ENCODE measurements around the gene MICAL2. TPM values are rescaled to one million over a fixed set of nuclear protein-coding genes. Genes with fewer than 3 reads are reported as not detected.

Gene MICAL2
- total and polyA plus RNA-seq, 2 of the 8 experiments (the other 6 are each of a cell fraction or from before 2014, with no cell fraction given), result 1.3 to 4.1 TPM

- H2AFZ ChIP-seq (ENCODE audit: low read length), result 0 out of 2 replicates have a peak overlapping the region, but pooled peaks have one; percentile 6
These were observed 23.9 kb upstream of the MICAL2 start for GRCh38 chr11:12086271-12087074.

More at GRCh38 chr11:12086271-12087074, 23.9 kb upstream of the MICAL2 start:
- H3K79me2 ChIP-seq (ENCODE audit: control insufficient read depth in 1 of 2, insufficient read depth in 2 of 2, low read length in 2 of 2), result no peaks in the 10 kb centered on the region
- no peak overlapping the region for H3K56ac ChIP-seq (replicated peaks; ENCODE audit: insufficient read length, low read depth, low read length)
- H3K23me2 ChIP-seq (ENCODE audit: low read depth, low read length), result no peaks in the 10 kb centered on the region
- no peak overlapping the region for H2BK5ac ChIP-seq (ENCODE audit: low read depth, low read length)
- no peak overlapping the region for H3K4me3 ChIP-seq (ENCODE audit: extremely low read depth in 1 of 4, insufficient read depth in 2 of 4, low read depth in 3 of 4, low read length in 4 of 4)
- POLR2A ChIA-PET (ENCODE audit: partially characterized antibody), result no interaction called here
- no peak overlapping the region for H3K18ac ChIP-seq (ENCODE audit: extremely low read depth, low read length)
- no peak overlapping the region for H3K14ac ChIP-seq (ENCODE audit: insufficient read length)
- TF ChIP-seq RBBP5 (IDR thresholded peaks at IDR 0.05; ENCODE audit: borderline replicate concordance, low read depth, low read length), result no peak
- TF ChIP-seq, protein P1, sequence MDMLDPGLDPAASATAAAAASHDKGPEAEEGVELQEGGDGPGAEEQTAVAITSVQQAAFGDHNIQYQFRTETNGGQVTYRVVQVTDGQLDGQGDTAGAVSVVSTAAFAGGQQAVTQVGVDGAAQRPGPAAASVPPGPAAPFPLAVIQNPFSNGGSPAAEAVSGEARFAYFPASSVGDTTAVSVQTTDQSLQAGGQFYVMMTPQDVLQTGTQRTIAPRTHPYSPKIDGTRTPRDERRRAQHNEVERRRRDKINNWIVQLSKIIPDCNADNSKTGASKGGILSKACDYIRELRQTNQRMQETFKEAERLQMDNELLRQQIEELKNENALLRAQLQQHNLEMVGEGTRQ (IDR thresholded peaks at IDR 0.05; ENCODE audit: low read length), result no peak
- peak; percentile 54; the same call in 1 of the 2 replicates for TF ChIP-seq SRF (IDR thresholded peaks at IDR 0.05; ENCODE audit: low read depth, low read length)
- TF ChIP-seq CBX5 (IDR thresholded peaks at IDR 0.05; ENCODE audit: low read depth, low read length), result no peak
- H3K23ac ChIP-seq (ENCODE audit: insufficient read length), result no peak overlapping the region
- H4K8ac ChIP-seq (ENCODE audit: extremely low read depth, insufficient read depth, low read length), result peak overlapping the region; percentile 35; the same call in 1 of the 2 replicates
- no peak overlapping the region for H2BK12ac ChIP-seq (ENCODE audit: low read depth, low read length)
- CTCF ChIA-PET (ENCODE audit: partially characterized antibody), result interaction anchor here (0.6 to 7.0 kb wide), 27 partner anchors 10 to 285 kb away, joined by 3 to 37 read pairs (median 5); no protein-coding TSS in a partner anchor
- no peaks in the 10 kb centered on the region for H3K9me3 ChIP-seq (ENCODE audit: insufficient read depth in 2 of 2, low read depth in 1 of 2, low read length in 1 of 2)
- H2AK5ac ChIP-seq (ENCODE audit: low read depth, low read length), result no peak overlapping the region
- no peak overlapping the region for H2BK120ac ChIP-seq (replicated peaks; ENCODE audit: low read depth, low read length)
- no peaks in the 10 kb centered on the region for H4K20me1 ChIP-seq (replicated peaks in 1 of 2; ENCODE audit: control insufficient read depth in 1 of 2, insufficient read depth in 2 of 2, low read length in 2 of 2)
- FAIRE-seq (no peak), DNase-seq (ENCODE audit: low read depth in 1 of 2, low spot score in 2 of 2) (no peak)
- H4K5ac ChIP-seq (ENCODE audit: insufficient read length, low read depth, low read length), result no peak overlapping the region
- H3K36me3 ChIP-seq (ENCODE audit: control insufficient read depth in 2 of 4, insufficient read depth in 4 of 4, low read length in 3 of 4), result no peaks in the 10 kb centered on the region
- no peaks in the 10 kb centered on the region; a peak in 2 of 7 replicates for H3K4me1 ChIP-seq (replicated peaks in 1 of 4; ENCODE audit: control insufficient read depth in 3 of 4, insufficient read depth in 4 of 4, low read length in 3 of 4)
- H3K27me3 ChIP-seq (replicated peaks in 1 of 4; ENCODE audit: control insufficient read depth in 3 of 4, extremely low read depth in 1 of 4, insufficient read depth in 3 of 4, low read length in 3 of 4), result no peaks in the 10 kb centered on the region
- WGBS, 2 experiments (ENCODE audit: extremely low coverage in 1 of 2, insufficient coverage in 1 of 2, insufficient read length in 1 of 2, insufficient replicate concordance in 2 of 2, low coverage in 1 of 2, low lambda C conversion rate in 2 of 2, missing lambda C conversion rate in 1 of 2), result 74% methylated on average over 3 of the region's 3 CpGs; no CpG with 5 or more reads in 1 of the 2 experiments
- peak overlapping the region; percentile 64; the same call in 1 of the 2 replicates for H2BK20ac ChIP-seq (ENCODE audit: low read length)
- no peak overlapping the region for H3K27ac ChIP-seq (ENCODE audit: low read depth, low read length)
- H4K91ac ChIP-seq (replicated peaks; ENCODE audit: insufficient read length, low read length), result no peak overlapping the region
- H3K79me1 ChIP-seq (ENCODE audit: low read depth, low read length), result no peaks in the 10 kb centered on the region
- H3K4ac ChIP-seq (replicated peaks; ENCODE audit: insufficient read length, low read depth, low read length), result no peak overlapping the region
- H3K9ac ChIP-seq (replicated peaks in 1 of 4; ENCODE audit: extremely low read depth in 1 of 4, low read depth in 3 of 4, low read length in 3 of 4), result no peak overlapping the region
- no peak overlapping the region for H3K4me2 ChIP-seq (ENCODE audit: insufficient read depth in 1 of 2, low read depth in 2 of 2, low read length in 2 of 2)
- no peak overlapping the region for H2BK15ac ChIP-seq (ENCODE audit: low read length)

Measured in H1 (cell line).